Skeletal muscle tissue (tissue), 4 donors: ENCODE measurements around the gene SPOCK2. TPM values are rescaled to one million over a fixed set of nuclear protein-coding genes. Genes with fewer than 3 reads are reported as not detected.
"Not testable (repeated sequence)": the region's sequence is repeated elsewhere in the genome, so short reads cannot be mapped to it uniquely, and the experiment has no call there.

Experiments used
- H3K27ac ChIP-seq: one replicate; pipeline ENCODE4 v1.7.0; 2013; ENCODE audit warnings: mild to moderate bottlenecking, low read depth, low read length, inconsistent platforms
- H3K27me3 ChIP-seq, 3 donors: one replicate each; pipeline ENCODE4 v1.7.0; 2013; ENCODE audit warnings: low read length in 3 of 3; ENCODE audit not compliant: control insufficient read depth in 3 of 3, insufficient read depth in 3 of 3
- H3K36me3 ChIP-seq, 3 donors: one replicate each; pipeline ENCODE4 v1.7.0; 2013; ENCODE audit warnings: low read length in 3 of 3; ENCODE audit not compliant: control insufficient read depth in 3 of 3, insufficient read depth in 3 of 3
- H3K4me1 ChIP-seq, 3 donors: one replicate each; pipeline ENCODE4 v1.7.0; 2013; ENCODE audit warnings: low read length in 3 of 3, mild to moderate bottlenecking in 3 of 3; ENCODE audit not compliant: control insufficient read depth in 3 of 3, insufficient read depth in 3 of 3
- H3K4me3 ChIP-seq, 3 donors: one replicate each; pipeline ENCODE4 v1.7.0; 2013; ENCODE audit warnings: low read length in 3 of 3
- H3K9ac ChIP-seq, 3 donors: one replicate each; pipeline ENCODE4 v1.7.0; 2013; ENCODE audit warnings: low read length in 3 of 3, mild to moderate bottlenecking in 3 of 3, moderate library complexity in 2 of 3, low read depth in 1 of 3
- H3K9me3 ChIP-seq, 3 donors: one replicate each; pipeline ENCODE4 v1.7.0; 2013; ENCODE audit warnings: low read length in 3 of 3; ENCODE audit not compliant: control insufficient read depth in 3 of 3
- total RNA-seq: library from RNA; depleted of rRNA; stranded (reverse); fragments of >200 nt; gene quantifications from one replicate; pipeline ENCODE4 v1.2.3, GENCODE V29; 2014
- donor health status: Osteomylitis.

Gene SPOCK2
- total RNA-seq, result 2.6 TPM

- peaks cover 13 to 18% (median 13%) of the 10 kb centered on the region in 3 donors for H3K4me1 ChIP-seq
- H3K27ac ChIP-seq, result no peak within 1 kb of the TSS
- H3K36me3 ChIP-seq, result no peaks in the 10 kb centered on the region
- peak within 1 kb of the TSS in 2 of 3 donors; percentile 33 to 54 for H3K9ac ChIP-seq
- H3K9me3 ChIP-seq, result no peaks in the 10 kb centered on the region
- peak within 1 kb of the TSS; percentile 50 to 66 (median 60) for H3K4me3 ChIP-seq
- peaks cover 18 to 33% (median 19%) of the 10 kb centered on the region in 3 donors for H3K27me3 ChIP-seq
Measured at GRCh38 chr10:72087969-72088888, at the start of gene SPOCK2. SPOCK2 (minus strand) TSS chr10:72088551; CDS start chr10:72088328, 223 bp downstream.

- H3K36me3 ChIP-seq, result peaks cover 0 to 5% (median 0%) of the 10 kb centered on the region in 3 donors
- H3K27me3 ChIP-seq, result no peaks in the 10 kb centered on the region
- no peak overlapping the region for H3K27ac ChIP-seq
- H3K9me3 ChIP-seq, result no peaks in the 10 kb centered on the region
- H3K4me1 ChIP-seq, result no peaks in the 10 kb centered on the region
- no peak overlapping the region for H3K9ac ChIP-seq
- H3K4me3 ChIP-seq, result no peak overlapping the region
Measured at GRCh38 chr10:72137583-72137982, 49.2 kb upstream of the SPOCK2 start.

GRCh38 chr10:72136225-72136624 lies 47.9 kb upstream of the SPOCK2 start:
- not testable (repeated sequence) for H3K36me3 ChIP-seq, H3K27ac ChIP-seq, H3K4me3 ChIP-seq, H3K4me1 ChIP-seq, H3K9me3 ChIP-seq, H3K27me3 ChIP-seq, H3K9ac ChIP-seq

- H3K36me3 ChIP-seq, result peaks cover 0 to 5% (median 0%) of the 10 kb centered on the region in 3 donors
- no peak overlapping the region for H3K9ac ChIP-seq
- peaks cover 0 to 3% (median 0%) of the 10 kb centered on the region in 3 donors for H3K4me1 ChIP-seq
- no peak overlapping the region for H3K4me3 ChIP-seq
- no peaks in the 10 kb centered on the region for H3K9me3 ChIP-seq
- H3K27ac ChIP-seq, result no peak overlapping the region
- no peaks in the 10 kb centered on the region for H3K27me3 ChIP-seq
Measured at GRCh38 chr10:72134785-72135767, 46.7 kb upstream of the SPOCK2 start.

GRCh38 chr10:72133517-72133916 lies 45.2 kb upstream of the SPOCK2 start:
- Histone ChIP-seq H3K4me3 (no peak overlapping the region), H3K9ac (no peak overlapping the region), H3K27ac (no peak overlapping the region), H3K27me3 (no peaks in the 10 kb centered on the region), H3K9me3 (no peaks in the 10 kb centered on the region), H3K36me3 (peaks cover 0 to 5% (median 0%) of the 10 kb centered on the region in 3 donors), H3K4me1 (peaks cover 0 to 3% (median 0%) of the 10 kb centered on the region in 3 donors)

- no peaks in the 10 kb centered on the region for H3K9me3 ChIP-seq
- H3K4me3 ChIP-seq, result no peak overlapping the region
- H3K27ac ChIP-seq, result no peak overlapping the region
- H3K27me3 ChIP-seq, result no peaks in the 10 kb centered on the region
- H3K9ac ChIP-seq, result no peak overlapping the region
- peaks cover 0 to 5% (median 3%) of the 10 kb centered on the region in 3 donors for H3K36me3 ChIP-seq
- H3K4me1 ChIP-seq, result peaks cover 0 to 3% (median 0%) of the 10 kb centered on the region in 3 donors
Measured at GRCh38 chr10:72132854-72133253, 44.5 kb upstream of the SPOCK2 start.

GRCh38 chr10:72127571-72127970 lies 39.2 kb upstream of the SPOCK2 start:
- H3K9ac ChIP-seq, result no peak overlapping the region
- H3K9me3 ChIP-seq, result no peaks in the 10 kb centered on the region
- no peak overlapping the region for H3K4me3 ChIP-seq
- H3K27me3 ChIP-seq, result no peaks in the 10 kb centered on the region
- peaks cover 0 to 3% (median 0%) of the 10 kb centered on the region in 3 donors for H3K4me1 ChIP-seq
- H3K36me3 ChIP-seq, result peaks cover 4 to 7% (median 4%) of the 10 kb centered on the region in 3 donors
- H3K27ac ChIP-seq, result no peak overlapping the region

GRCh38 chr10:72126872-72127232 lies 38.5 kb upstream of the SPOCK2 start:
- Histone ChIP-seq H3K9me3 (no peaks in the 10 kb centered on the region), H3K27me3 (no peaks in the 10 kb centered on the region), H3K4me3 (no peak overlapping the region), H3K27ac (no peak overlapping the region), H3K9ac (no peak overlapping the region), H3K36me3 (peaks cover 4 to 7% (median 4%) of the 10 kb centered on the region in 3 donors), H3K4me1 (no peaks in the 10 kb centered on the region)

- Histone ChIP-seq H3K36me3 (peaks cover 4 to 7% (median 4%) of the 10 kb centered on the region in 3 donors), H3K9me3 (no peaks in the 10 kb centered on the region), H3K27me3 (no peaks in the 10 kb centered on the region), H3K9ac (no peak overlapping the region), H3K4me1 (no peaks in the 10 kb centered on the region), H3K27ac (no peak overlapping the region), H3K4me3 (no peak overlapping the region)
Measured at GRCh38 chr10:72126184-72126871, 38.0 kb upstream of the SPOCK2 start.
